GM19193 (cell line): Measurements from ENCODE around the gene GBF1.

Source experiments
- POLR2A ChIP-seq: IDR thresholded peaks from 4 replicates; pipeline ENCODE4 v1.6.1; 2011; ENCODE audit not compliant: insufficient read depth, insufficient read length; ENCODE audit errors: extremely low read depth

Gene GBF1

GRCh38 chr10:102280397-102281101 lies 35.2 kb downstream of the GBF1 start:
- no peak for TF ChIP-seq POLR2A

DNA sequence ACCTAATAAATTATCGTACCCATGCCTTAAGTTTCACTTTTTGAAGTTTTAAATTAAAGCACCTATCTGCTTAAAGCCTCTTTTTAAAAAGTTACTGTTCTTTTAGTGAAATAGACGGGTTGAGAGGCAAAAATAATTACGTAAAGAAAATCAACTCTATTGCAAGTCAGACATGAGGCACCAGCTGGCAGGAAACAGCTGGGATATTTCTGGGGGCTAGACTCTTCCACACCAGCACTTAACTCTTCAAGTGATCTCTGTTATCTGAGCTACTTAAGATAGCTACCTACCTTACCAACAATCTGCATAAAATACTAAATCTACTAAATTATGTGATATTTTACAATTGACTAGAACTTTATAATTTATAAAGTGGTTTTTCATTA lies 35.8 kb downstream of the GBF1 start:
- no peak for TF ChIP-seq POLR2A

- TF ChIP-seq POLR2A, result no peak
These were observed 38.2 kb downstream of the GBF1 start for GRCh38 chr10:102283488-102283887.

DNA sequence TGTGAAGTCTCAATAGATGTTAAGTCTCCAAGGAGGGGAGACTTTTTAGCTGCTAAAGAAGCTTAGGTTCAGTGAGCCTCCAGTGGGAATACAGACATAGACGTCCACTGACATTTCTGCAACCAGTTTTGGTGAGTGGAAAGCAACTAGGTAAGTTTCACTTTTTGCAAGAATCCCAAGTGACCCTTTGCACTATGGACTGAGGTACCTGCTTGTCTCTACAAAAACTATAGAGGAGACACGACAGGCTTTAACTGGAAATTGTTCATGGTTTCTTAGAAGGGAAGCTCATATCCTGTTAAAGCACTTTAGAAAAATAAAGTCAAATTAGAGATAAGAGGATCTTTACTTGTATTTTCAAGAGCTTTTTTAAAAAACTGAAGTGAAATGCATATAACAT lies 38.6 kb downstream of the GBF1 start:
- TF ChIP-seq POLR2A, result no peak

DNA sequence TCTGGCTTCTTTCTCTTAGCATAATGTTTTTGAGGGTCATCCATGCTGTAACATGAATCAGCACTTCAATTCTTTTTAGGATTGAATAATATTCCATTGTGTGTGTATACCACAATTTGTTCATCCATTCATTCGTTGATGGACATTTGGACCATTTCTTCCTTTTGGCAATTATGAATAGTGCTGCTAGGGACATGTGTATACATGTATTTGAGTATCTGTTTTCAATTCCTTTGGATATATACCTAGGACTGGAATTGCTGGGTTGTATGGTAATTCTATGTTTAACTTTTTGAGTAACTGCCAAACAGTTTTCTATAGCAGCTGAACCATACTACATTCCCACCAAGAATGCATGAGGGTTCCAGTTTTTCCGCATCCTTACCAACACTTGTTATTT lies 39.2 kb downstream of the GBF1 start:
- TF ChIP-seq POLR2A, result no peak

DNA sequence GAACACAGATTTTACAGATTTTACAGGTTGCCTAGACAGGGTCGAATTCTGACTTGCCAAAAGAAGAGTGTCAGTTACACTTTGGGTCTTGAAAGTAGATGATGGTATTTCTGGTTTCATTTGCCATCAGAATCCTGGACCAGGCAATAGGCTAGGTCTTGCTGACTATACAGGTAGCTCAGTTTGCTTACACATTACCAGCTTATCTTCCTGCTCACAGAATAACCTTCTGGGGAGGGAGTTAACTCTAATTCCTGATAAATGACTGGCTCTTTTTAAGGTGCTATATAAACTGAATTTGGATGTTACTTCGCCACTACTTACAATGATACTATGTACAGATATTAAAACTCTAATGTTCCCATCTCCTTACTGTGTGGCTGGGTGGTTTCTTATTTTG lies 39.8 kb downstream of the GBF1 start:
- TF ChIP-seq POLR2A, result no peak

GRCh38 chr10:102286216-102286615 lies 40.9 kb downstream of the GBF1 start:
- no peak for TF ChIP-seq POLR2A

DNA sequence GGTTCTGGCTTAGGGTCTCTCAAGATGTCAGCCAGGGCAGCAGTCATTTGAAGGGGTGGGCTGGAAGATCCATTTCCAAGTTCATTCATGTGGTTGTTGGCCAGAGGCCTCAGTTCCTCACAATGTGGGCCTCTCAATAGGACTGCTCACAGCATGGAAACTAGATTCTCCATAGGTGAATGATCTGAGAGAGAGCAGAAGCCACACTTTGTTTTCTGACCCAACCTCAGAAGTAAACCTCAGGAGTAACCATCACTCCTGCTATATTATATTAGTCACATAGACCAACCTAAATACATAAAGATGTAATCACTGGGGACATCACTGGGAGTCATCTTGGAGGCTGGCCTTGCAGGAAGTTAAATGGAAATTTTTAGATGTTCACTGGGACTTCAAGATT lies 42.2 kb downstream of the GBF1 start:
- TF ChIP-seq POLR2A, result no peak

GRCh38 chr10:102287991-102288390 lies 42.7 kb downstream of the GBF1 start:
- no peak for TF ChIP-seq POLR2A

DNA sequence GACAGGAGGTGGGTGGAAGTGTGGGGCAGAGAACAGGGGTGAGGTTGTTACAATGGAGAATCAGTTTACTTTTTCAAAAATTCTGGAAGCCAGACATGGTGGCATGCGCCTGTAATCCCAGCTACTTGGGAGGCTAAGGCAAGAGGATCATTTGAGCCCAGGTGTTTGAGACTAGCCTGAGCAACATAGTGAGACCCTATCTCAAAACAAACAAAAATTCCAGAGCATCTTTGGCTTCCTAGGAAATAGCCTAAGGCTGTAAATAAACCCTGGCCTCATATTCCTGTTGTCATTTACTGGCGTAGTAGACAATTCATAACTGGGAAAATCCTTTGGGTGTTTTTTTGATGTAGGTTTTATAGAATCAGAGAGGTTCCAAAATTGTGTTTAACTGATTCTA lies 44.0 kb downstream of the GBF1 start:
- TF ChIP-seq POLR2A, result no peak

DNA sequence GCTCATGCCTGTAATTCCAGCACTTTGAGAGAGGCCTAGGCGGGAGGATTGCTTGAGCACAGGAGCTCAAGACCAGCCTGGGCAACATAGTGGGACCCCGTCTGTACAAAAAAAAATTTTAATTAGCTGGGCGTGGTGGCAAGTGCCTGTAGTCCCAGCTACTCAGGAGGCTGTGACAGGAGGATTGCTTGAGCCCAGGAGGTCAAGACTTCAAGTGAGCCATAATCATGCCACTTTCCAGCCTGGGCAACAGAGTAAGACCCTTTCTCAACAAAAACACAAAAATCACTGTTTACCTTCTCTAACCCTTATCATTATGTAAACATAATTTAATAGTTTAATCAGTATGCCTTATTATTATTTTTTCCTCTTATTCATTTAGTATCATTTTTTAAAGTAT lies 44.5 kb downstream of the GBF1 start:
- TF ChIP-seq POLR2A, result no peak

GRCh38 chr10:102291221-102291905 lies 46.0 kb downstream of the GBF1 start:
- TF ChIP-seq POLR2A, result no peak

DNA sequence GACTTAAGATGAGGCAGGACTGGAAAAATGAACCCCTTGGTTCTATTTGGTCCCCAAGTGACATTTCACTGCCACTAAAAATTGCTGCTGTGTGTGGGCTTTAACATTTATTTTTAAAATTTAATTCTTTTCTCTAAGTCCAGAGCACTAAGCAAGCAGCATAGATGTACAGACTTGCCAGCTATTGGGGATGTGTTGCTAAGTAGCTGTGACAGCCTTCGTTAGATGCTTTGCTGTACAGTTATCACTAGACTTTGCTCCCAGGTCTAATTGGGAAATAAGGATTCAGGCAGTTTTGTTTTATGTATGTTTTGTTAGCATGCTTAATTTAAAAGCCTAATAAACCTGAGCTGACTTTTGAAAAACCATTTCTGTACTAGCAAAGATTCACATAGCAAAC lies 51.8 kb downstream of the GBF1 start:
- TF ChIP-seq POLR2A, result no peak

DNA sequence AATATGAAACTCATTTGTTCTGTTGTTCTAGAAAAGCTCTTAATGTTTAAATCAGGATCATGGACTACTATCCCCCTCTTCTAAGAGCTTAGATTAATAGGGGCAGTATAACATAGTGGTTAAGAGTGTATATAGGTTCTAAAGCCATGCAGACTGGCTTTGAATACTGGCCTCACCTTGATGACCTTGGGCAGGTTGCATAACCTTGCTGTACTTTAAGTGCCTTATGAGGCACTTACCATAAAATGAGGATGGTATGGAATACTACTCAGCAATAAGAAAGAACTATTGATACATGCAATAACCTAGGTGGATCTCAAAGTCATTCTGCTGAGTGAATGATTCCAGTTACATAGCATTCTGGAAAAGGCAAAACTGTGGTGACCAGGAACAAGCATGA lies 53.6 kb downstream of the GBF1 start:
- TF ChIP-seq POLR2A, result no peak

- TF ChIP-seq POLR2A, result no peak
These were observed 54.5 kb downstream of the GBF1 start for GRCh38 chr10:102299873-102300272.

DNA sequence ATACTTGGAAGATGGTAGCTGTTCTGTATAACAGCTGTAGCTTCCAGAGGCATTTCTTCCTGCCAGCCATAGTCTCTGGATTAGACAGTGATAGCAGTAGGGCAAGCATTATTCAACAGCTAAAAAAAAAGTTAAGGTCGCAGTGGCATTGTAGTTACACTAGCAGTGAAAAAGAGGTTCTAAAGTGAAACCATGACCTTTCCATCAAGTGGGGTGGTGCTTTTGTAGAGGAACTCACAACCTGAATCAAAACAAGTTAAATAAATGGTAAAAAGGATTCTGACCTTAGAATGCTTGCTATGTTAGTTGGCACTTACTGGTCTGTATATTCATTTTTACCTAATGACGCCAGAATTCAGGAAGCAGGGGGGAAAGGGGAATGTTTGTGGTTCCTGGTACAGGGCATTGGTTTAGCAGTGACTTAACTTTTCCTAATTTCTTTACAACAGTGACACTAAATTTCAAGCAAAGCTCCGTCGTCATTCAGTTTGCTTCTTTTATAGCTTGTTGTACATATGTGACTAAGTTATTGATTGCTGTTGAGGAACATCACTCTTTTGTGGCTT lies 55.0 kb downstream of the GBF1 start:
- no peak for TF ChIP-seq POLR2A

DNA sequence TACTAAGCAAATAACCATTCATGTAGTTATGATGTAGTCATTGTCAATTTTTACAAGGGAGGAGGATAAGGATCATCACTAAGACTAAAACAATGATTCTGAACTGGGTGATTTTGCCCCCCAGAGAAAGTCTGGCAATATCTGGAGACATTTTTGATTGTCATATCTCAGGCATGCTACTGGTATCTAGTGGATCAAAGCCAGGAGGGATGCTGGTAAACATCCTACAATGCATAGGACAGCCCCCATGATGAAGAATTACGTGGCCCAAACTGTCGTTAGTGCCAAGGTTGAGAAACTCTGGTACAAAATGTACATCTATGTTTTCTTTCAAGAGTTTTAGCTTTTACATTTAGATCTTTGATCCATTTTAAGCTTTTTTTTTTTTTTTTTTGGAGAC lies 57.3 kb downstream of the GBF1 start:
- no peak for TF ChIP-seq POLR2A

GRCh38 chr10:102306006-102306405 lies 60.7 kb downstream of the GBF1 start:
- no peak for TF ChIP-seq POLR2A
